ENCODE measurements around the gene RAD51B. TPM values are rescaled to one million over a fixed set of nuclear protein-coding genes. Genes with fewer than 3 reads are reported as not detected.

Gene RAD51B
- total RNA-seq, 1 experiment from 2014 or later, result 29.9 TPM

DNA sequence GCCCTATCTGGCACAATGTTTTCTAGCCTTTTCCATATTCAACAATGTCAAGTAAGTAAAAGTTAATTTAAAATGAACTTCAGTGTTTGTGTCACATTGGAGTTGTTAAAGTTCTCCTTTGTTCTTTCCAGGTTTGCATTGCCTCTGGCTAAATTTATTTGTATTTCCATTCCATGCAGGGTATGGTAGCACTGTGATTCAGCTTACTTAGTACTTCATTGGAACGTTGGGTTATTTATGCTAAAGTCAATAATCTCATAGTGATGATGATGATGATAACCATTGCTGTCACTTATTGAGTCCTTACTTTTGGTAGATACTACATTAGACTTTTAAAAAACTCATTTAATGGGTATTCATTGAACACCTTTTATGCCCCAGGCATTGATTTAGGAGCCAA is 286.9 kb downstream of the RAD51B start:
- Histone ChIP-seq H3K36me3 (ENCODE audit: low read depth) (no peaks in the 10 kb centered on the region), H3K27ac (no peak overlapping the region), H3K79me2 (ENCODE audit: low read depth) (no peaks in the 10 kb centered on the region), H2AFZ (no peak overlapping the region), H3K27me3 (ENCODE audit: insufficient read depth, low read depth) (no peaks in the 10 kb centered on the region), H3K4me2 (no peak overlapping the region), H3K9me2 (ENCODE audit: insufficient read depth) (no peaks in the 10 kb centered on the region), H4K20me1 (ENCODE audit: insufficient read depth) (no peaks in the 10 kb centered on the region), H3F3A (ENCODE audit: insufficient read depth, low read depth) (no peaks in the 10 kb centered on the region), H3K4me1 (replicated peaks; ENCODE audit: insufficient read depth) (no peaks in the 10 kb centered on the region), H3K4me3 (no peak overlapping the region), H3K9me3 (ENCODE audit: insufficient read depth, low read depth) (peaks cover 16% of the 10 kb centered on the region)
- no TSS peak for BruUV-seq (replicated peaks)
- TF ChIP-seq, protein P1, sequence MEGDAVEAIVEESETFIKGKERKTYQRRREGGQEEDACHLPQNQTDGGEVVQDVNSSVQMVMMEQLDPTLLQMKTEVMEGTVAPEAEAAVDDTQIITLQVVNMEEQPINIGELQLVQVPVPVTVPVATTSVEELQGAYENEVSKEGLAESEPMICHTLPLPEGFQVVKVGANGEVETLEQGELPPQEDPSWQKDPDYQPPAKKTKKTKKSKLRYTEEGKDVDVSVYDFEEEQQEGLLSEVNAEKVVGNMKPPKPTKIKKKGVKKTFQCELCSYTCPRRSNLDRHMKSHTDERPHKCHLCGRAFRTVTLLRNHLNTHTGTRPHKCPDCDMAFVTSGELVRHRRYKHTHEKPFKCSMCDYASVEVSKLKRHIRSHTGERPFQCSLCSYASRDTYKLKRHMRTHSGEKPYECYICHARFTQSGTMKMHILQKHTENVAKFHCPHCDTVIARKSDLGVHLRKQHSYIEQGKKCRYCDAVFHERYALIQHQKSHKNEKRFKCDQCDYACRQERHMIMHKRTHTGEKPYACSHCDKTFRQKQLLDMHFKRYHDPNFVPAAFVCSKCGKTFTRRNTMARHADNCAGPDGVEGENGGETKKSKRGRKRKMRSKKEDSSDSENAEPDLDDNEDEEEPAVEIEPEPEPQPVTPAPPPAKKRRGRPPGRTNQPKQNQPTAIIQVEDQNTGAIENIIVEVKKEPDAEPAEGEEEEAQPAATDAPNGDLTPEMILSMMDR (conservative IDR thresholded peaks at IDR 0.05), result no peak
- no peak for TF ChIP-seq EZH2 (IDR thresholded peaks at IDR 0.05; ENCODE audit: low read depth)
- no peak for DNase-seq
- ChIA-PET CTCF (no interaction called here), POLR2A (ENCODE audit: unreplicated experiment) (no interaction called here)
- intact Hi-C loops (cut with micrococcal nuclease; ENCODE audit: unreplicated experiment), result no loop called here

DNA sequence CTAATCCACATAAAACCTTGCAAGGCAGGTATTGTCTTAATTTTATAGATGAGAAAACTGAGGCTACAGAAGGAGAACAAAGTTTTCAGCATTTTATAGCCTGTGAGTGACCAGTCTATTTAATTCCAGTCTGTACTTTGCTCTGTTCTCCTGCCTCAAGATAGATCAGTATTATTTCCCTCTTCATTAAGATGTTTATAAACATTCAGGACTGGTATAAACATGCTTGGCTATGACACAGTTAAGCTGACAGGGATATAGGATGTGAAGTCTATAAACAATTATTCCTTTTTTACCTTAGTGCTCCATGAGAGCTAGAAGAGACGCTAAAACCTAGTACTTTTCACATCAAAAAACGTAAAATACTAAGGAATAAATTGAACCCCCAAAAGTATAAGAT is 287.3 kb downstream of the RAD51B start:
- H3K9me3 ChIP-seq (ENCODE audit: insufficient read depth, low read depth), result peaks cover 11% of the 10 kb centered on the region
- POLR2A ChIA-PET (ENCODE audit: unreplicated experiment), result no interaction called here
- H3K9me2 ChIP-seq (ENCODE audit: insufficient read depth), result no peaks in the 10 kb centered on the region
- no peaks in the 10 kb centered on the region for H3K36me3 ChIP-seq (ENCODE audit: low read depth)
- H3K4me1 ChIP-seq (replicated peaks; ENCODE audit: insufficient read depth), result no peaks in the 10 kb centered on the region
- no peaks in the 10 kb centered on the region for H3K79me2 ChIP-seq (ENCODE audit: low read depth)
- TF ChIP-seq, protein P1 (conservative IDR thresholded peaks at IDR 0.05), result no peak
- no peak for TF ChIP-seq EZH2 (IDR thresholded peaks at IDR 0.05; ENCODE audit: low read depth)
- no peaks in the 10 kb centered on the region for H4K20me1 ChIP-seq (ENCODE audit: insufficient read depth)
- H3K27ac ChIP-seq, result no peak overlapping the region
- no peaks in the 10 kb centered on the region for H3F3A ChIP-seq (ENCODE audit: insufficient read depth, low read depth)
- H3K4me3 ChIP-seq, result no peak overlapping the region
- CTCF ChIA-PET, result no interaction called here
- intact Hi-C loops (cut with micrococcal nuclease; ENCODE audit: unreplicated experiment), result no loop called here
- DNase-seq, result no peak
- H2AFZ ChIP-seq, result no peak overlapping the region
- H3K27me3 ChIP-seq (ENCODE audit: insufficient read depth, low read depth), result no peaks in the 10 kb centered on the region
- H3K4me2 ChIP-seq, result no peak overlapping the region
- no TSS peak for BruUV-seq (replicated peaks)

DNA sequence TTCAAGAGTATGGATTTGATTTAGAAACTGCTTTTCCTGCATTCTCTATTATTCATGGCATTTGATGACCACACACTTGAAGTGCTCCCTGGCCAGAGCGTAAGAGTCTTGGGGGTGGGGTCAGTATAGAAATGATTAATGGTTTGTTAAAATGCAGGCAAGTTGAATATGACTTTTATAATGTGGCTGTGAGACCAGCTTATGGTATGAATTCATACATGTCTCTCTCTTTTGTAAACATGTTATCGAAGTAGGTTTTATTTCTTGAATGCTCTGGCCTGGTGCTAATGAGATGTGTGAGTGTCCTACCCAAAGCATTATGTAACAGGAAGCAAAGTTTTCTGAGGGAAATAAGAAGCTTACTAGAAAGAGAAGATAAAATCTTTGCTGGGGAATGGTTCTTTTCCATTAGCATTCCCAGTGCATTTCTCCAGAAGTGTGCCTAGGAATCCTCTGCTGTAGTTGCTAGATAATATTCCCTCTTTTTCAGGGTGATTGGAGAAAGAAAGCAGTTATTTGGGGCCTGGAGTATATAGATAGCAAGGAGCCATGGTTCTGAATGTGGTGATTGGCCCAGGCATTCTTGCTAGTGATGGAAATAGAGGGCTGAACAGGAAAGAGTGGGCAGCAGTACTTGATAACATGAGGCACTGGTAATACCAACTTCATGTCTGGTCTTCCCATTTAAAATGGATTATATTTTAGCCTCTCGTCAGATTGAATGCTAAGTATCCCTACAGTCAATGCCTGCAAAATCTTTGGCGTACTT is 289.7 kb downstream of the RAD51B start:
- no peak overlapping the region for H2AFZ ChIP-seq
- no TSS peak for BruUV-seq (replicated peaks)

More for the DNA sequence above, 289.7 kb downstream of the RAD51B start:
- Histone ChIP-seq H3K4me3 (no peak overlapping the region), H3K36me3 (ENCODE audit: low read depth) (no peaks in the 10 kb centered on the region), H3K27ac (no peak overlapping the region), H4K20me1 (ENCODE audit: insufficient read depth) (no peaks in the 10 kb centered on the region), H3F3A (ENCODE audit: insufficient read depth, low read depth) (no peaks in the 10 kb centered on the region), H3K4me1 (replicated peaks; ENCODE audit: insufficient read depth) (no peaks in the 10 kb centered on the region), H3K27me3 (ENCODE audit: insufficient read depth, low read depth) (no peaks in the 10 kb centered on the region), H3K4me2 (no peak overlapping the region), H3K9me3 (ENCODE audit: insufficient read depth, low read depth) (no peaks in the 10 kb centered on the region), H3K9me2 (ENCODE audit: insufficient read depth) (no peaks in the 10 kb centered on the region), H3K79me2 (ENCODE audit: low read depth) (no peaks in the 10 kb centered on the region)
- POLR2A ChIA-PET (ENCODE audit: unreplicated experiment), result interaction anchor here (0.7 kb wide), 1 partner anchor 29 kb away, joined by 9 read pairs; no protein-coding TSS in a partner anchor
- CTCF ChIA-PET, result no interaction called here
- no peak for DNase-seq
- intact Hi-C loops (cut with micrococcal nuclease; ENCODE audit: unreplicated experiment), result no loop called here
- TF ChIP-seq, protein P1 (conservative IDR thresholded peaks at IDR 0.05), result no peak
- TF ChIP-seq EZH2 (IDR thresholded peaks at IDR 0.05; ENCODE audit: low read depth), result no peak
